GM12891 (cell line): ENCODE results near the gene TSHR.

Source experiments
- POLR2A ChIP-seq: IDR thresholded peaks from 2 replicates; pipeline ENCODE4 v1.6.1; 2011; ENCODE audit warnings: low read depth, low read length, control low read depth
- POLR2AphosphoS5 ChIP-seq: IDR thresholded peaks from 2 replicates; pipeline ENCODE4 v1.6.1; 2011; ENCODE audit warnings: low read depth, low read length, control low read depth

DNA sequence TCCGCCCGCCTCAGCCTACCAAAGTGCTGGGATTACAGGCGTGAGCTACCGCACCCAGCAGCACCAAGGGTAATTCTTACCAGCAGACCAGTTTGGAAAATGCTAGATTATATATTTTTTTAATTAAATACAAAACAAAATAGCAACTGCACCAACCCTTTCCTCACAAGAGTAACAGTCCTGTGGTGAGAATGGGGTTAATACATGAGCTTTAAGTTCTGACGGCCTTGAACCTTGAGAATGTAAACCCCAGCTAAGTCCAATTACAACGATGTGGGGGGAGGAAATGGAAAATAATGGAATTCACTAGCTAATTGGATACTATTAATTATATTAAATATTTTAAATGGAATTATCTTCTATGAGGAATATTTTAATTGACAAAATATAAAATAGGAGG is 183.0 kb downstream of the TSHR start:
- TF ChIP-seq POLR2A (no peak), POLR2AphosphoS5 (no peak)
